Measurements from ENCODE around the gene GPR63. TPM values are rescaled to one million over a fixed set of nuclear protein-coding genes. Genes with fewer than 3 reads are reported as not detected.

GPR63 gene
- total and polyA plus RNA-seq, 4 donors, result 0.03 to 0.14 (median 0.08) TPM; not detected in 1

- Histone ChIP-seq H3K27ac (ENCODE audit: low read depth in 1 of 2, low read length in 2 of 2) (no peak overlapping the region), H3K4me1 (ENCODE audit: control insufficient read depth in 4 of 4, insufficient read depth in 4 of 4, low read length in 3 of 4) (no peaks in the 10 kb centered on the region), H3K36me3 (ENCODE audit: control insufficient read depth in 4 of 4, insufficient read depth in 3 of 4, low read depth in 1 of 4, low read length in 3 of 4) (no peaks in the 10 kb centered on the region), H3K27me3 (ENCODE audit: control insufficient read depth in 4 of 4, insufficient read depth in 4 of 4, low read length in 3 of 4) (no peaks in the 10 kb centered on the region), H3K4me3 (ENCODE audit: low read depth in 1 of 3, low read length in 3 of 3) (no peak overlapping the region), H3K9me3 (ENCODE audit: control insufficient read depth in 4 of 4, low read length in 3 of 4) (no peaks in the 10 kb centered on the region), H3K9ac (ENCODE audit: low read depth in 1 of 2, low read length in 2 of 2) (no peak overlapping the region)
- WGBS, result 84% methylated on average over 1 of the region's 1 CpG
- no peak for DNase-seq (ENCODE audit: low spot score)
- TF ChIP-seq CTCF (IDR thresholded peaks at IDR 0.05; ENCODE audit: low read depth, low read length, missing input control) (no peak), RAD21 (IDR thresholded peaks at IDR 0.05) (no peak), EGR1 (IDR thresholded peaks at IDR 0.05; ENCODE audit: low read depth in 2 of 2) (no peak), MAX (IDR thresholded peaks at IDR 0.05) (no peak), RXRA (IDR thresholded peaks at IDR 0.05) (no peak), NR2F2 (IDR thresholded peaks at IDR 0.05) (no peak), HNF4G (IDR thresholded peaks at IDR 0.05) (no peak), FOXA1 (IDR thresholded peaks at IDR 0.05) (no peak), GABPA (IDR thresholded peaks at IDR 0.05 in 1 of 2, conservative IDR thresholded peaks at IDR 0.05 in 1 of 2) (no peak), REST (IDR thresholded peaks at IDR 0.05) (no peak)
These were observed 22.7 kb downstream of the GPR63 start for GRCh38 chr6:96814625-96815024.

GRCh38 chr6:96812077-96812703 is 25.1 kb downstream of the GPR63 start:
- Histone ChIP-seq H3K9ac (ENCODE audit: low read depth in 1 of 2, low read length in 2 of 2) (no peak overlapping the region), H3K27ac (ENCODE audit: low read depth in 1 of 2, low read length in 2 of 2) (no peak overlapping the region), H3K4me3 (ENCODE audit: low read depth in 1 of 3, low read length in 3 of 3) (no peak overlapping the region), H3K27me3 (ENCODE audit: control insufficient read depth in 4 of 4, insufficient read depth in 4 of 4, low read length in 3 of 4) (no peaks in the 10 kb centered on the region), H3K36me3 (ENCODE audit: control insufficient read depth in 4 of 4, insufficient read depth in 3 of 4, low read depth in 1 of 4, low read length in 3 of 4) (no peaks in the 10 kb centered on the region), H3K4me1 (ENCODE audit: control insufficient read depth in 4 of 4, insufficient read depth in 4 of 4, low read length in 3 of 4) (no peaks in the 10 kb centered on the region), H3K9me3 (ENCODE audit: control insufficient read depth in 4 of 4, low read length in 3 of 4) (no peaks in the 10 kb centered on the region)
- WGBS, result 86% methylated on average over 1 of the region's 1 CpG
- DNase-seq (ENCODE audit: low spot score), result no peak
- no peak for TF ChIP-seq YY1 (IDR thresholded peaks at IDR 0.05)
- TF ChIP-seq ATF3 (IDR thresholded peaks at IDR 0.05), result no peak

- H3K9ac ChIP-seq (ENCODE audit: low read depth in 1 of 2, low read length in 2 of 2), result no peak overlapping the region
- H3K4me1 ChIP-seq (ENCODE audit: control insufficient read depth in 4 of 4, insufficient read depth in 4 of 4, low read length in 3 of 4), result no peaks in the 10 kb centered on the region
- DNase-seq (ENCODE audit: low spot score), result no peak
- H3K27ac ChIP-seq (ENCODE audit: low read depth in 1 of 2, low read length in 2 of 2), result no peak overlapping the region
- WGBS, result 84% methylated on average over 2 of the region's 2 CpGs
- TF ChIP-seq HNF4A (conservative IDR thresholded peaks at IDR 0.05) (no peak), YY1 (IDR thresholded peaks at IDR 0.05) (no peak), GABPA (IDR thresholded peaks at IDR 0.05 in 1 of 2, conservative IDR thresholded peaks at IDR 0.05 in 1 of 2) (no peak), HNF4G (IDR thresholded peaks at IDR 0.05) (no peak), FOXA1 (IDR thresholded peaks at IDR 0.05) (no peak), FOXA2 (IDR thresholded peaks at IDR 0.05) (no peak), EGR1 (IDR thresholded peaks at IDR 0.05; ENCODE audit: low read depth in 2 of 2) (no peak), SP1 (IDR thresholded peaks at IDR 0.05) (no peak), ATF3 (IDR thresholded peaks at IDR 0.05) (no peak), JUND (IDR thresholded peaks at IDR 0.05) (no peak), RAD21 (IDR thresholded peaks at IDR 0.05) (no peak)
- H3K27me3 ChIP-seq (ENCODE audit: control insufficient read depth in 4 of 4, insufficient read depth in 4 of 4, low read length in 3 of 4), result no peaks in the 10 kb centered on the region
- no peak overlapping the region for H3K4me3 ChIP-seq (ENCODE audit: low read depth in 1 of 3, low read length in 3 of 3)
- H3K36me3 ChIP-seq (ENCODE audit: control insufficient read depth in 4 of 4, insufficient read depth in 3 of 4, low read depth in 1 of 4, low read length in 3 of 4), result no peaks in the 10 kb centered on the region
- H3K9me3 ChIP-seq (ENCODE audit: control insufficient read depth in 4 of 4, low read length in 3 of 4), result no peaks in the 10 kb centered on the region
These were observed 25.6 kb downstream of the GPR63 start for GRCh38 chr6:96811670-96812069.
